Measurements from ENCODE around the gene PGD.
"Not testable (repeated sequence)": the region's sequence is repeated elsewhere in the genome, so short reads cannot be mapped to it uniquely, and the experiment has no call there.

The PGD gene

DNA sequence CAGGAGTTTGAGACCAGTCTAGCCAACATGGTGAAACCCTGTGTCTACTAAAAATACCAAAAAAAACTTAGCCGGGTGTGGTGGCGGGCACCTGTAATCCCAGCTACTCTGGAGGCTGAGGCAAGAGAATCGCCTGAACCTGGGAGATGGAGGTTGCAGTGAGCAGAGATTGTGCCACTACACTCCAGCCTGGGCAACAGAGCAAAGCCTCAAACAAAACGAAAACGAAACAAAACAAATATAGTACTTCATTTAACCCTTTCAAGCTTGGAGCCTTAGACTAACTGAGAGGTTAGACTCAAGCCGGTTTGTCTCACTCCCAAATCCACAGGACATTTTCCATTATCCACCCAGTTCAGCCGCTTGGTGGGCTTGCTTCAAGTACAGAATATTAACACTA lies 58.6 kb downstream of the PGD start:
- DNase-seq; in situ Hi-C loops (cut with MboI; ENCODE audit: low pct_unique_long_range_greater_than_20kb, low sequenced_read_pairs): not testable (repeated sequence)

DNA sequence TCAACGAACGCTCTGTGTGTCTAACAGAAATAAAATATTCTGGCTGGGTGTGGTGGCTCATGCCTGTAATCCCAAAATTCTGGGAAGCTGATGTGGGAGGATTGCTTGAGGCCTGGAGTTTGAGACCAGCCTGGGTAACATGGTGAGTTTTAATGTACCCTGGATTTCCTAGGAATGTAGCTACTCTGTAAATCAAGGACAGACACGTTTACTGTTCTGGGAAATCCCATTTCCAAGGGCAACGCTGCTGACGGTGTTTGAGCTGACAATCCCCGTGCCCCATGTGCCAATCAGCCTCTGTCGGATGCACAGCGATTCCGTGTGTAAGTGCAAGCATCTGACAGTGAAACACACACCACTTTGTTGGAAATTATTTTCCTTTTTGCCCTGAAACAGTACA lies 59.0 kb downstream of the PGD start:
- in situ Hi-C loops (cut with MboI; ENCODE audit: low pct_unique_long_range_greater_than_20kb, low sequenced_read_pairs) = no loop called here
- DNase-seq = no peak

DNA sequence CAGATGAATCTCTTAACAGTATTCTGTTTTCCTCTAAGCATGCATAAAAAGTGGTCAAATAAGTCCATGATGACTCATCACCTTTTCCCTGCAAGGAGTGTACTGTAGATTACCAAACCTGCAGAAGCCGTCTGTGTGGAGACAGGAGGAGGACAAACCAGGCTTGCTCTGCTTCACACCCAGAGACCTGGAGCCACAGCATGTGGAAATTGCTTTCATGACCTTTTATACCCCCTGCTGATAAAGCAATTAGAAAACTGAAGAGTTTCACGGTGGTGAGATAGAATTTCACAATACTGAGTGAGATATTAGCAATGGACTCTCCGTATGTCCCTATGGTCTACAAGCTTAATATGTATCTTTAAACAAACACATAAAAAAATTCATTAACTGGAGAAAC lies 60.3 kb downstream of the PGD start:
- no peak for DNase-seq
- in situ Hi-C loops (cut with MboI; ENCODE audit: low pct_unique_long_range_greater_than_20kb, low sequenced_read_pairs) = no loop called here

DNA sequence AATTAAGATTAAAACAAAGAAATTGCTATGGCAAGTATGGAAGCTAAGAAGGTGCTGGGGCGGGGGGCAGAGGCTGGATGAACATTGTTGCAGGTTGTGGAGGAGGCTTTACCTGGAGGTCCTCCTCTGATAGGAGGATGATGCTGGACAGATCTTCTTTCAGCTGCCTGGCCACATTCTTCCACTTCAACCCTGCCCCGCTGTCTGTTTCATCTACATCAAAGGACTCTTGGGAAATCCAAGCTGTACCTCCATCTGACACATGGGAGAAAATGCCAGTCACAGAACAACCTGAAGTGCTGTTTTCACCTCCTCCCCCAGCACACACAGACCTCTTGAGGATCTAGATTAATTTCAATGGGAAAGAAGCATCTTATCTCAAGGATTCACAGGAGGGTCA lies 68.2 kb downstream of the PGD start:
- DNase-seq = no peak
- in situ Hi-C loops (cut with MboI; ENCODE audit: low pct_unique_long_range_greater_than_20kb, low sequenced_read_pairs) = no loop called here

DNA sequence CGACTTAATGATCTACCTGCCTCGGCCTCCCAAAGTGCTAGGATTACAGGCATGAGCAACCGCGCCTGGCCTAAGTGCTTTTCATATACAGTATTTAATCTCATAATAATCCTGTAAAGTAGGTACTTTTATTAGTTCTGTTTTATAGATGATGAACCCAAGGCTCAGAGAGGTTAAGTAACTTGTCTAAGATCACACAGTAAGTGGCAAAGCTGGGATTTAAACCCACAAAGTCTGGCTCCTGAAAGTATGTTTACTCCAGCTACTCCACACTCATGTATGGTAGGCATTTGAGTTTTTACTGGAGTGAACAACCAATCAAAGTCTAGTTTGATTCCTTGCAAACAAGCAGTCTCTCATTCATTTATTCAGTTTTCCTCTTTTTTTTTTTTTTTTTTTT lies 71.2 kb downstream of the PGD start:
- no peak for DNase-seq
- in situ Hi-C loops (cut with MboI; ENCODE audit: low pct_unique_long_range_greater_than_20kb, low sequenced_read_pairs) = no loop called here
